ENCODE results near the gene GRIN2A. TPM values are rescaled to one million over a fixed set of nuclear protein-coding genes. Genes with fewer than 3 reads are reported as not detected.

The GRIN2A gene
- total and polyA plus RNA-seq, 2 donors (not counting 3 experiments of a cell fraction or from before 2014, with no cell fraction given), result not detected

- ChIA-PET CTCF (no interaction called here), POLR2A (no interaction called here)
- TF ChIP-seq JUN (IDR thresholded peaks at IDR 0.05; ENCODE audit: borderline replicate concordance, insufficient read depth, insufficient read length, low read depth), result no peak
- no peak for TF ChIP-seq MAX (IDR thresholded peaks at IDR 0.05; ENCODE audit: insufficient read depth, insufficient read length)
- no peak for TF ChIP-seq POLR2AphosphoS5 (IDR thresholded peaks at IDR 0.05; ENCODE audit: insufficient read depth, low read depth, low read length)
- no peak for TF ChIP-seq CTCF (IDR thresholded peaks at IDR 0.05; ENCODE audit: extremely low read depth in 1 of 2, insufficient read depth in 1 of 2, low read depth in 1 of 2, low read length in 2 of 2)
- no peak for TF ChIP-seq MYC (IDR thresholded peaks at IDR 0.05; ENCODE audit: low read depth, low read length)
- no peak for TF ChIP-seq EZH2 (IDR thresholded peaks at IDR 0.05; ENCODE audit: borderline replicate concordance, low read depth, low read length, severe bottlenecking)
- no peak for TF ChIP-seq GATA2 (IDR thresholded peaks at IDR 0.05; ENCODE audit: insufficient read depth, insufficient read length, low read depth, low read length)
- Histone ChIP-seq H3K27ac (ENCODE audit: insufficient read depth, low read depth, low read length) (no peak overlapping the region), H3K4me1 (ENCODE audit: control insufficient read depth, extremely low read depth, insufficient read depth, low read length) (no peaks in the 10 kb centered on the region), H2AFZ (ENCODE audit: low read depth, low read length) (no peak overlapping the region), H3K27me3 (ENCODE audit: control insufficient read depth in 2 of 2, insufficient read depth in 2 of 2, low read length in 2 of 2) (no peaks in the 10 kb centered on the region), H3K9ac (replicated peaks; ENCODE audit: extremely low read depth, insufficient read depth, low read length) (no peak overlapping the region), H3K9me3 (replicated peaks; ENCODE audit: control insufficient read depth, insufficient read depth, low read length) (no peaks in the 10 kb centered on the region), H3K4me3 (replicated peaks in 1 of 3; ENCODE audit: insufficient read depth in 1 of 3, low read depth in 1 of 3, low read length in 3 of 3) (no peak overlapping the region), H3K4me2 (ENCODE audit: insufficient read depth, low read length) (no peak overlapping the region), H3K9me1 (replicated peaks; ENCODE audit: control insufficient read depth, extremely low read depth, insufficient read depth, low read length) (no peaks in the 10 kb centered on the region), H3K36me3 (ENCODE audit: control insufficient read depth in 2 of 2, extremely low read depth in 1 of 2, insufficient read depth in 2 of 2, low read length in 2 of 2) (no peaks in the 10 kb centered on the region), H4K20me1 (replicated peaks; ENCODE audit: control insufficient read depth, extremely low read depth, insufficient read depth, low read length) (no peaks in the 10 kb centered on the region), H3K79me2 (ENCODE audit: control insufficient read depth, insufficient read depth, low read length) (no peaks in the 10 kb centered on the region)
- DNase-seq (ENCODE audit: low read depth, low spot score) (no peak), FAIRE-seq (no peak)
- no TSS peak for BruUV-seq (replicated peaks)
- intact Hi-C loops (cut with micrococcal nuclease), result no loop called here
- dilution Hi-C loops (cut with MboI; ENCODE audit: extremely low pct_ligation_motif_present, low sequenced_read_pairs), result no loop called here
Observed at GRCh38 chr16:10168258-10168657, 14.0 kb downstream of the GRIN2A start.
